T-helper 2 cell treated with Interferon-gamma antibody and Interleukin-4, amounts not matched to agents 5 μg/mL and 100 μg/mL, for 36 hours (primary cell): Measurements from ENCODE around the gene MAN2A2.

Experiments used
- DNase-seq: peaks from one replicate; pipeline ENCODE4 v3.0.0; 2021; ENCODE audit warnings: low spot score
- H3K27ac Mint-ChIP-seq: one replicate; pipeline ENCODE4 v1.8.0; 2021; ENCODE audit warnings: mild to moderate bottlenecking, mixed read lengths
- H3K27me3 Mint-ChIP-seq: one replicate; pipeline ENCODE4 v1.8.0; 2021; ENCODE audit warnings: low read depth, mixed read lengths
- H3K36me3 Mint-ChIP-seq: one replicate; pipeline ENCODE4 v1.8.0; 2021; ENCODE audit warnings: low read depth, mixed read lengths
- H3K4me1 Mint-ChIP-seq: one replicate; pipeline ENCODE4 v1.8.0; 2021; ENCODE audit warnings: low read depth, mixed read lengths
- H3K4me3 Mint-ChIP-seq: one replicate; pipeline ENCODE4 v1.8.0; 2022; ENCODE audit warnings: mild to moderate bottlenecking, moderate library complexity, mixed read lengths
- H3K9me3 Mint-ChIP-seq: one replicate; pipeline ENCODE4 v1.8.0; 2021; ENCODE audit warnings: mixed read lengths

The MAN2A2 gene

DNA sequence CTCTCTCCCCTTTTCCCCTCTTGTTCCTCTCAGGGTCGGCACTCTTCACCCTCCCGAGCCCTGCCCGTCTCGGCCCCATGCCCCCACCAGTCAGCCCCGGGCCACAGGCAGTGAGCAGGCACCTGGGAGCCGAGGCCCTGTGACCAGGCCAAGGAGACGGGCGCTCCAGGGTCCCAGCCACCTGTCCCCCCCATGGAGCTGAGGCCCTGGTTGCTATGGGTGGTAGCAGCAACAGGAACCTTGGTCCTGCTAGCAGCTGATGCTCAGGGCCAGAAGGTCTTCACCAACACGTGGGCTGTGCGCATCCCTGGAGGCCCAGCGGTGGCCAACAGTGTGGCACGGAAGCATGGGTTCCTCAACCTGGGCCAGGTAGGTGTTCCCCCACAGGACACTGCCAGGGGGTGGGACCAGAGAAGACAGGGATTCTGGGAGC lies 27.5 kb upstream of the MAN2A2 start:
- peaks cover 76% of the 10 kb centered on the region for H3K36me3 Mint-ChIP-seq
- no peak overlapping the region for H3K4me3 Mint-ChIP-seq
- H3K4me1 Mint-ChIP-seq: peaks cover 23% of the 10 kb centered on the region
- DNase-seq: no peak
- peak overlapping the region; percentile 8 for H3K27ac Mint-ChIP-seq
- no peaks in the 10 kb centered on the region for H3K27me3 Mint-ChIP-seq
- no peaks in the 10 kb centered on the region for H3K9me3 Mint-ChIP-seq

DNA sequence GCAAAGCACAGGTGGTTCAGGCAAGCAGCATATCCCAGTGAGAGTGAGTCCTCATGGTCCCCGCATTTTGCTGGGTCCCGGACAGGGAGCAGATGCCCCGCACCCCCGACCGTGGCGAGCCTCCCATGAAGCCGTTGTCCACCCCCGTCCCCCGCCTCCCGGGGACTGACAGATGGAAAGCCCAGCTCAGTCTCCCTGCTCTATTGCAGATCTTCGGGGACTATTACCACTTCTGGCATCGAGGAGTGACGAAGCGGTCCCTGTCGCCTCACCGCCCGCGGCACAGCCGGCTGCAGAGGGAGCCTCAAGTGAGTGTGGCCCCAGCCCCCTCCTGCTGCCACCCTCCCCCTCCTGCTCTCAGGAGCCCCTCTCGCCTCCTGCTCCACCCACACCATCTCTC lies 27.1 kb upstream of the MAN2A2 start:
- DNase-seq: no peak
- Mint-ChIP-seq H3K27ac (peak overlapping the region; percentile 62), H3K4me1 (peaks cover 20% of the 10 kb centered on the region), H3K27me3 (no peaks in the 10 kb centered on the region), H3K4me3 (no peak overlapping the region), H3K36me3 (peaks cover 74% of the 10 kb centered on the region), H3K9me3 (no peaks in the 10 kb centered on the region)

- Mint-ChIP-seq H3K27me3 (no peaks in the 10 kb centered on the region), H3K36me3 (peaks cover 74% of the 10 kb centered on the region), H3K4me3 (peak overlapping the region; percentile 7), H3K27ac (peak overlapping the region; percentile 62), H3K4me1 (peaks cover 20% of the 10 kb centered on the region), H3K9me3 (no peaks in the 10 kb centered on the region)
- no peak for DNase-seq
Observed at GRCh38 chr15:90876512-90877170, 26.5 kb upstream of the MAN2A2 start.

DNA sequence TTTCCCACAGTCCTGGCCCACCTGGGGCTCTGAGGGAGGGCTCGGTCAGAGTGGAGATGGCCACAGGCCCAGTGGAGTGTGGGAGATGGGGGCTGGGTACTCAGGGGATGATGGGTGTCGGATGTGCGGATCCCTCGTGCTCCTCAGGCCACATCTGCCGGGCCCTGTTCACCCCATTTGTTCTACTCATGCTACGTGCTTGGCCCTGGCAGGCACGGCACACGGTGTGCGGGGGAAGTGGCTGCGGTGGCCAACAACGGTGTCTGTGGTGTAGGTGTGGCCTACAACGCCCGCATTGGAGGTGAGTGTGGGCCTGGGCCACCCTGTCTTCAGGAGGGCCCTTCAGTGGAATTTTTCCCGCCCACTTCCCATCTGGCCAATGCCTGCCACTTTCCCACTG lies 25.8 kb upstream of the MAN2A2 start:
- no peak overlapping the region for H3K4me3 Mint-ChIP-seq
- no peaks in the 10 kb centered on the region for H3K9me3 Mint-ChIP-seq
- H3K27me3 Mint-ChIP-seq: no peaks in the 10 kb centered on the region
- peaks cover 71% of the 10 kb centered on the region for H3K36me3 Mint-ChIP-seq
- H3K4me1 Mint-ChIP-seq: peaks cover 20% of the 10 kb centered on the region
- no peak for DNase-seq
- H3K27ac Mint-ChIP-seq: peak overlapping the region; percentile 62

DNA sequence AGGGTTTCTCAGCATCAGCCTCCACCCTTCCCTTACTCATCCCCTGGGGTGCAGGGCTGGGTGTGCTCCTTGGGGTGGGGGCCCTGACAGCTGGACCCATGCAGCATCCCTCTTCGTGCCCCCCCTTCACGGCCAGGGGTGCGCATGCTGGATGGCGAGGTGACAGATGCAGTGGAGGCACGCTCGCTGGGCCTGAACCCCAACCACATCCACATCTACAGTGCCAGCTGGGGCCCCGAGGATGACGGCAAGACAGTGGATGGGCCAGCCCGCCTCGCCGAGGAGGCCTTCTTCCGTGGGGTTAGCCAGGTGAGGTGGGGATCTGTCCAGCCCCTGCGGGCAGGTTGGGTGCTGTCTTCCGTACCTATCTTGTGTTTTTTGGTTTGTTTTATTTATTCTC lies 25.1 kb upstream of the MAN2A2 start:
- H3K4me3 Mint-ChIP-seq: no peak overlapping the region
- H3K4me1 Mint-ChIP-seq: peaks cover 18% of the 10 kb centered on the region
- H3K36me3 Mint-ChIP-seq: peaks cover 67% of the 10 kb centered on the region
- H3K9me3 Mint-ChIP-seq: no peaks in the 10 kb centered on the region
- H3K27me3 Mint-ChIP-seq: no peaks in the 10 kb centered on the region
- H3K27ac Mint-ChIP-seq: peak overlapping the region; percentile 31
- DNase-seq: no peak

- Mint-ChIP-seq H3K9me3 (no peaks in the 10 kb centered on the region), H3K27me3 (no peaks in the 10 kb centered on the region), H3K27ac (no peak overlapping the region), H3K4me1 (peaks cover 17% of the 10 kb centered on the region), H3K36me3 (peaks cover 60% of the 10 kb centered on the region), H3K4me3 (no peak overlapping the region)
- no peak for DNase-seq
Observed at GRCh38 chr15:90878660-90879059, 24.4 kb upstream of the MAN2A2 start.

DNA sequence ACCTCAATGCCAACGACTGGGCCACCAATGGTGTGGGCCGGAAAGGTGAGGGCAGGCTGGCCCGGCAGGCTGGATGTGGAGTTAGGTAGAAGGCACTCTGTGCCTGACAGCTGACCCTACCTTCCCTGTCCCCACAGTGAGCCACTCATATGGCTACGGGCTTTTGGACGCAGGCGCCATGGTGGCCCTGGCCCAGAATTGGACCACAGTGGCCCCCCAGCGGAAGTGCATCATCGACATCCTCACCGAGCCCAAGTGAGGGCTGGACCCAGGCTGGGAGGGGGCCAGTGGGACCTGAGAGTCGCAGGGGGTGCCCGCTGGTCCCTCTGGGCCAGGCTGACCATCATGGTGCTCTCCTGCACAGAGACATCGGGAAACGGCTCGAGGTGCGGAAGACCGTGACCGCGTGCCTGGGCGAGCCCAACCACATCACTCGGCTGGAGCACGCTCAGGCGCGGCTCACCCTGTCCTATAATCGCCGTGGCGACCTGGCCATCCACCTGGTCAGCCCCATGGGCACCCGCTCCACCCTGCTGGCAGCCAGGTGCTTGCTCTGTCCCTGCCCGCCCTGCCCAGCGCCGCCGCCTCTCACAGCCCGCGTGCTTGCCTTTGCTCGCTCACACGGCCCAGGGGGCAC lies 23.3 kb upstream of the MAN2A2 start:
- no peaks in the 10 kb centered on the region for H3K9me3 Mint-ChIP-seq
- H3K27me3 Mint-ChIP-seq: no peaks in the 10 kb centered on the region
- no peak overlapping the region for H3K4me3 Mint-ChIP-seq
- H3K36me3 Mint-ChIP-seq: peaks cover 51% of the 10 kb centered on the region
- no peak for DNase-seq
- peaks cover 11% of the 10 kb centered on the region for H3K4me1 Mint-ChIP-seq
- no peak overlapping the region for H3K27ac Mint-ChIP-seq

DNA sequence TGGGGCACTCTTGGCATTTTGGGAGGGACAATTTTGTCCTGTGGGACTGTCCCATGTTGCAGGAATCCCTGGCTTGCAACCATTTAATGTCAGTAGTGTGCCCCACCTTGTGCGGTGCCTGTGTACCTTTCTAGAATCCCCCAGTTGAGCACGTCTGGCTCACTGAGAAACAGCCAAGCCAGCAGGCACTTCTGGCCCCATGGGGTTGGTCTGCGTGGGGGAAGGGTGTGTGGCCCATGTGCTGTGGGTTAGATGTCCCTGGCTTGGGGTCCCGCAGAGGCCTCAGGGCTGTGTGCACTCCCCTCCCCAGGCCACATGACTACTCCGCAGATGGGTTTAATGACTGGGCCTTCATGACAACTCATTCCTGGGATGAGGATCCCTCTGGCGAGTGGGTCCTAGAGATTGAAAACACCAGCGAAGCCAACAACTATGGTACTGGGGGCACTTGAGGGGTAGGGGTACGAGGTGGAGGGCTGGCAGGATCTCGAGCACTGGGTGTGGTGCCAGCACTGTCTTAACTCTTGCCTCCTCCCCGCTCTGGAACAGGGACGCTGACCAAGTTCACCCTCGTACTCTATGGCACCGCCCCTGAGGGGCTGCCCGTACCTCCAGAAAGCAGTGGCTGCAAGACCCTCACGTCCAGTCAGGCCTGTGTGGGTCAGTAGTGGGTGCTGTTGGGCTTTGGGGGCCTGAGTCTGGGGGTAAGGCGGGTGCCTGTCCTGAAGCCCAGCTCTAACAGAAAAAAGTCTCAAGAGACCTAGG lies 22.5 kb upstream of the MAN2A2 start:
- H3K4me1 Mint-ChIP-seq: peaks cover 14% of the 10 kb centered on the region
- no peak for DNase-seq
- H3K36me3 Mint-ChIP-seq: peaks cover 46% of the 10 kb centered on the region
- no peak overlapping the region for H3K4me3 Mint-ChIP-seq
- no peaks in the 10 kb centered on the region for H3K27me3 Mint-ChIP-seq
- H3K9me3 Mint-ChIP-seq: no peaks in the 10 kb centered on the region
- H3K27ac Mint-ChIP-seq: no peak overlapping the region

DNA sequence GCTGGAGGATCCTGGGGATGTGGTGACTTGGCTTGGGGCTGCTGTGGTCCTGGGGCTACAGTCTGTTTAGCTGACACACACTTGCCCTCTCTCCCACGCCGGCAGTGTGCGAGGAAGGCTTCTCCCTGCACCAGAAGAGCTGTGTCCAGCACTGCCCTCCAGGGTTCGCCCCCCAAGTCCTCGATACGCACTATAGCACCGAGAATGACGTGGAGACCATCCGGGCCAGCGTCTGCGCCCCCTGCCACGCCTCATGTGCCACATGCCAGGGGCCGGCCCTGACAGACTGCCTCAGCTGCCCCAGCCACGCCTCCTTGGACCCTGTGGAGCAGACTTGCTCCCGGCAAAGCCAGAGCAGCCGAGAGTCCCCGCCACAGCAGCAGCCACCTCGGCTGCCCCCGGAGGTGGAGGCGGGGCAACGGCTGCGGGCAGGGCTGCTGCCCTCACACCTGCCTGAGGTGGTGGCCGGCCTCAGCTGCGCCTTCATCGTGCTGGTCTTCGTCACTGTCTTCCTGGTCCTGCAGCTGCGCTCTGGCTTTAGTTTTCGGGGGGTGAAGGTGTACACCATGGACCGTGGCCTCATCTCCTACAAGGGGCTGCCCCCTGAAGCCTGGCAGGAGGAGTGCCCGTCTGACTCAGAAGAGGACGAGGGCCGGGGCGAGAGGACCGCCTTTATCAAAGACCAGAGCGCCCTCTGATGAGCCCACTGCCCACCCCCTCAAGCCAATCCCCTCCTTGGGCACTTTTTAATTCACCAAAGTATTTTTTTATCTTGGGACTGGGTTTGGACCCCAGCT lies 21.7 kb upstream of the MAN2A2 start:
- H3K36me3 Mint-ChIP-seq: peaks cover 42% of the 10 kb centered on the region
- H3K27me3 Mint-ChIP-seq: no peaks in the 10 kb centered on the region
- DNase-seq: no peak
- no peaks in the 10 kb centered on the region for H3K9me3 Mint-ChIP-seq
- no peak overlapping the region for H3K27ac Mint-ChIP-seq
- H3K4me3 Mint-ChIP-seq: no peak overlapping the region
- peaks cover 22% of the 10 kb centered on the region for H3K4me1 Mint-ChIP-seq

DNA sequence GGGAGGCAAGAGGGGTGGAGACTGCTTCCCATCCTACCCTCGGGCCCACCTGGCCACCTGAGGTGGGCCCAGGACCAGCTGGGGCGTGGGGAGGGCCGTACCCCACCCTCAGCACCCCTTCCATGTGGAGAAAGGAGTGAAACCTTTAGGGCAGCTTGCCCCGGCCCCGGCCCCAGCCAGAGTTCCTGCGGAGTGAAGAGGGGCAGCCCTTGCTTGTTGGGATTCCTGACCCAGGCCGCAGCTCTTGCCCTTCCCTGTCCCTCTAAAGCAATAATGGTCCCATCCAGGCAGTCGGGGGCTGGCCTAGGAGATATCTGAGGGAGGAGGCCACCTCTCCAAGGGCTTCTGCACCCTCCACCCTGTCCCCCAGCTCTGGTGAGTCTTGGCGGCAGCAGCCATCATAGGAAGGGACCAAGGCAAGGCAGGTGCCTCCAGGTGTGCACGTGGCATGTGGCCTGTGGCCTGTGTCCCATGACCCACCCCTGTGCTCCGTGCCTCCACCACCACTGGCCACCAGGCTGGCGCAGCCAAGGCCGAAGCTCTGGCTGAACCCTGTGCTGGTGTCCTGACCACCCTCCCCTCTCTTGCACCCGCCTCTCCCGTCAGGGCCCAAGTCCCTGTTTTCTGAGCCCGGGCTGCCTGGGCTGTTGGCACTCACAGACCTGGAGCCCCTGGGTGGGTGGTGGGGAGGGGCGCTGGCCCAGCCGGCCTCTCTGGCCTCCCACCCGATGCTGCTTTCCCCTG lies 21.0 kb upstream of the MAN2A2 start:
- Mint-ChIP-seq H3K4me1 (peaks cover 23% of the 10 kb centered on the region), H3K27ac (no peak overlapping the region), H3K36me3 (peaks cover 35% of the 10 kb centered on the region), H3K27me3 (no peaks in the 10 kb centered on the region), H3K9me3 (no peaks in the 10 kb centered on the region), H3K4me3 (no peak overlapping the region)
- DNase-seq: no peak

GRCh38 chr15:90882781-90883525 lies 20.1 kb upstream of the MAN2A2 start:
- H3K9me3 Mint-ChIP-seq: no peaks in the 10 kb centered on the region
- H3K36me3 Mint-ChIP-seq: peaks cover 34% of the 10 kb centered on the region
- H3K27ac Mint-ChIP-seq: peak overlapping the region; percentile 34
- H3K4me3 Mint-ChIP-seq: no peak overlapping the region
- peaks cover 25% of the 10 kb centered on the region for H3K4me1 Mint-ChIP-seq
- DNase-seq: no peak
- no peaks in the 10 kb centered on the region for H3K27me3 Mint-ChIP-seq

- Mint-ChIP-seq H3K4me3 (no peak overlapping the region), H3K4me1 (peaks cover 25% of the 10 kb centered on the region), H3K9me3 (no peaks in the 10 kb centered on the region), H3K27me3 (no peaks in the 10 kb centered on the region), H3K36me3 (peaks cover 31% of the 10 kb centered on the region), H3K27ac (peak overlapping the region; percentile 34)
- DNase-seq: no peak
Observed at GRCh38 chr15:90883526-90883975, 19.6 kb upstream of the MAN2A2 start.
